ENCODE results near the gene ACKR3.

- no peak for TF ChIP-seq CTCF (IDR thresholded peaks at IDR 0.05)
- no peak for TF ChIP-seq POLR2AphosphoS5 (IDR thresholded peaks at IDR 0.05; ENCODE audit: low read depth, low read length)
- TF ChIP-seq REST (IDR thresholded peaks at IDR 0.05; ENCODE audit: insufficient read depth in 1 of 2, low read depth in 2 of 2, low read length in 1 of 2), result no peak
- no peak for TF ChIP-seq TCF7L2 (IDR thresholded peaks at IDR 0.05; ENCODE audit: low read depth, low read length)
- TF ChIP-seq SIN3A (IDR thresholded peaks at IDR 0.05; ENCODE audit: borderline replicate concordance, insufficient read depth, low read depth, low read length), result no peak
Measured at GRCh38 chr2:236626391-236627150, 56.9 kb downstream of the ACKR3 start.
